Measurements from ENCODE around the gene GNE.

GNE gene

GRCh38 chr9:36280989-36281388 lies 22.7 kb upstream of the GNE start:
- TF ChIP-seq REST (IDR thresholded peaks at IDR 0.05; ENCODE audit: insufficient read depth in 1 of 2, low read depth in 2 of 2, low read length in 2 of 2): no peak
- no peak for TF ChIP-seq TAF1 (IDR thresholded peaks at IDR 0.05; ENCODE audit: borderline replicate concordance, insufficient read depth, low read length)
- TF ChIP-seq SIN3A (IDR thresholded peaks at IDR 0.05; ENCODE audit: borderline replicate concordance, insufficient read depth, low read length): no peak
- no peak for TF ChIP-seq FOXP2 (optimal IDR thresholded peaks at IDR 0.05; ENCODE audit: borderline replicate concordance, extremely low read depth, extremely low read length, insufficient read depth)
- no peak for TF ChIP-seq POLR2AphosphoS5 (IDR thresholded peaks at IDR 0.05; ENCODE audit: low read depth, low read length)

GRCh38 chr9:36278243-36278642 lies 20.0 kb upstream of the GNE start:
- TF ChIP-seq FOXP2 (optimal IDR thresholded peaks at IDR 0.05; ENCODE audit: borderline replicate concordance, extremely low read depth, extremely low read length, insufficient read depth) (no peak), POLR2AphosphoS5 (IDR thresholded peaks at IDR 0.05; ENCODE audit: low read depth, low read length) (no peak), REST (IDR thresholded peaks at IDR 0.05; ENCODE audit: insufficient read depth in 1 of 2, low read depth in 2 of 2, low read length in 2 of 2) (no peak), SIN3A (IDR thresholded peaks at IDR 0.05; ENCODE audit: borderline replicate concordance, insufficient read depth, low read length) (no peak), TAF1 (IDR thresholded peaks at IDR 0.05; ENCODE audit: borderline replicate concordance, insufficient read depth, low read length) (no peak)

- no peak for TF ChIP-seq REST (IDR thresholded peaks at IDR 0.05; ENCODE audit: insufficient read depth in 1 of 2, low read depth in 2 of 2, low read length in 2 of 2)
- no peak for TF ChIP-seq TAF1 (IDR thresholded peaks at IDR 0.05; ENCODE audit: borderline replicate concordance, insufficient read depth, low read length)
Observed at GRCh38 chr9:36276781-36277181, 18.5 kb upstream of the GNE start.

GRCh38 chr9:36276254-36276653 lies 18.0 kb upstream of the GNE start:
- TF ChIP-seq REST (IDR thresholded peaks at IDR 0.05; ENCODE audit: insufficient read depth in 1 of 2, low read depth in 2 of 2, low read length in 2 of 2) (no peak), TAF1 (IDR thresholded peaks at IDR 0.05; ENCODE audit: borderline replicate concordance, insufficient read depth, low read length) (no peak), SIN3A (IDR thresholded peaks at IDR 0.05; ENCODE audit: borderline replicate concordance, insufficient read depth, low read length) (no peak), FOXP2 (optimal IDR thresholded peaks at IDR 0.05; ENCODE audit: borderline replicate concordance, extremely low read depth, extremely low read length, insufficient read depth) (no peak), POLR2AphosphoS5 (IDR thresholded peaks at IDR 0.05; ENCODE audit: low read depth, low read length) (no peak)

GRCh38 chr9:36275060-36275459 lies 16.8 kb upstream of the GNE start:
- TF ChIP-seq SIN3A (IDR thresholded peaks at IDR 0.05; ENCODE audit: borderline replicate concordance, insufficient read depth, low read length): no peak
- TF ChIP-seq POLR2AphosphoS5 (IDR thresholded peaks at IDR 0.05; ENCODE audit: low read depth, low read length): no peak
- no peak for TF ChIP-seq FOXP2 (optimal IDR thresholded peaks at IDR 0.05; ENCODE audit: borderline replicate concordance, extremely low read depth, extremely low read length, insufficient read depth)
- TF ChIP-seq REST (IDR thresholded peaks at IDR 0.05; ENCODE audit: insufficient read depth in 1 of 2, low read depth in 2 of 2, low read length in 2 of 2): no peak
- TF ChIP-seq TAF1 (IDR thresholded peaks at IDR 0.05; ENCODE audit: borderline replicate concordance, insufficient read depth, low read length): no peak

Measured in PFSK-1 (cell line).